RWPE1 (cell line): ENCODE data around the gene SPATA13.

Experiments
- CTCF ChIA-PET: fragments of 350-600 bp; sonication (Branson Sonifier 250); formaldehyde crosslinking; extraction: SDS; loops from one replicate; lab custom pipeline; 2021; lab: Yijun Ruan, JAX
- POLR2A ChIA-PET: fragments of 400-600 bp; formaldehyde crosslinking; extraction: SDS; loops from one replicate; lab custom pipeline; 2020; ENCODE audit warnings: antibody characterized with exemption; ENCODE audit not compliant: low non-redundant PET; lab: Yijun Ruan, JAX
- DNase-seq: peaks from one replicate; pipeline ENCODE4 v3.0.0; 2012; ENCODE audit warnings: low spot score
- H3K27ac ChIP-seq: fragments of 450-650 bp; 2 replicates; pipeline ENCODE4 v1.5.1; 2017
- TF ChIP-seq, protein P1 (sequence below): fragments of 450-650 bp; conservative IDR thresholded peaks from 2 replicates; pipeline ENCODE4 v1.5.1; 2017; ENCODE audit warnings: low read depth, mild to moderate bottlenecking

The SPATA13 gene

DNA sequence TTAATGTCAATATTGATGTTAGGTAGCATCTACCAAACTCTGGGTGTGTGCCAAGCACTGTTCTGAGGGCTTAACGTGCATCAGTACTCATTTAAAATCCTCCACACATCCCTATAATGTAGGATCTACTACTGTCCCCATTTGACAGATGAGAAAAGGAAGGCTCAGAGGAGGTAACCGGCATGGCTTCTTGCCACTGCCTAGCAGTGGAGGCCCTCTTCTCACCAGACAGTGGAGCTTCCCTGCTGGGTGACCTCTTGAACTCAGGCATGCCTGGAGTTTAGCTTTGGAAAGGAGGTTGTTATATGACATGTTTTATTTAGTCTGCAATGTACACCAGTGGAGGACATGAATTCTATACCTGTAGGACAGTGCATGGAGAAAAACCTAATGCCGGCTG lies 2.1 kb downstream of the SPATA13 start:
- CTCF ChIA-PET = no interaction called here
- TF ChIP-seq, protein P1, sequence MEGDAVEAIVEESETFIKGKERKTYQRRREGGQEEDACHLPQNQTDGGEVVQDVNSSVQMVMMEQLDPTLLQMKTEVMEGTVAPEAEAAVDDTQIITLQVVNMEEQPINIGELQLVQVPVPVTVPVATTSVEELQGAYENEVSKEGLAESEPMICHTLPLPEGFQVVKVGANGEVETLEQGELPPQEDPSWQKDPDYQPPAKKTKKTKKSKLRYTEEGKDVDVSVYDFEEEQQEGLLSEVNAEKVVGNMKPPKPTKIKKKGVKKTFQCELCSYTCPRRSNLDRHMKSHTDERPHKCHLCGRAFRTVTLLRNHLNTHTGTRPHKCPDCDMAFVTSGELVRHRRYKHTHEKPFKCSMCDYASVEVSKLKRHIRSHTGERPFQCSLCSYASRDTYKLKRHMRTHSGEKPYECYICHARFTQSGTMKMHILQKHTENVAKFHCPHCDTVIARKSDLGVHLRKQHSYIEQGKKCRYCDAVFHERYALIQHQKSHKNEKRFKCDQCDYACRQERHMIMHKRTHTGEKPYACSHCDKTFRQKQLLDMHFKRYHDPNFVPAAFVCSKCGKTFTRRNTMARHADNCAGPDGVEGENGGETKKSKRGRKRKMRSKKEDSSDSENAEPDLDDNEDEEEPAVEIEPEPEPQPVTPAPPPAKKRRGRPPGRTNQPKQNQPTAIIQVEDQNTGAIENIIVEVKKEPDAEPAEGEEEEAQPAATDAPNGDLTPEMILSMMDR = no peak
- POLR2A ChIA-PET = no interaction called here
- no peak for DNase-seq
- H3K27ac ChIP-seq = no peak overlapping the region

DNA sequence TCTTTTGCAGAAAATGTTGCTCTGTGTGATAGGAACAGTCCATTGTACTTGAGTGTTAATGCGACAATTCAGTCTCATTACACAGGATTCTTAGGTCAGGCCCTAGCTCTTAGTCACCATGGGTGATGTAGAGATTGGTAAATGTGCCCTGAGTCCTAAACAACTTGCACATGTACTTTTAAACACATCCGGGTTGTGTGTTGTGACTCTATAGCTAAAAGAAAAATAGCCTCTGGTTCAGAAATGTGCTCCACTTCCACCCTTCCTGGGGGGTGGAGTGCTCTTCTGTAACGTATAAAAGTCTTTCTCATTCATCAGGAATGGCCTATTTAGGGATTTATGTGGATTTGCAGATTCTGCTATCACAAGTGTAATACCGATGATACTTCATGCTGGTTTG lies 5.2 kb downstream of the SPATA13 start:
- TF ChIP-seq, protein P1 = no peak
- H3K27ac ChIP-seq = no peak overlapping the region
- ChIA-PET POLR2A (no interaction called here), CTCF (interaction anchor here (0.7 kb wide), 1 partner anchor 39 kb away, joined by 3 read pairs; no protein-coding TSS in a partner anchor)
- DNase-seq = no peak

DNA sequence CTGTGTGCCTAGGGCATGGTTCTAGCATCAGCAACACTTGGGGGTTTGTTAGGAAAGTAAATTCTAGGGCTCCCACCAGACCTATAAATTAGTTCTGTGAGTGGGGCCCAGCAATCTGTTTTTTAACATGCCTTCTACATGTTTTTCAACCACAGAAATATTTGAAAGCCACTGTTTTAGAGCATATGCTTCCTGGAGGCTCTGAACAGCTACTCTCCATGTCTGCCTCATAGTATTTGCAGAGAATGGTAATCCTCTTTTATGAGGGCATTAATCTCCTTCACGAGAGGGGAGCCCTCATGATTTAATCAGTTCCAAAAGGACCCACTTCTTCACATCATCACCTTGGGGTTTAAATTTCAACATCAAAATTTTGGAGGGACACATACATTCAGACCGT lies 6.0 kb downstream of the SPATA13 start:
- TF ChIP-seq, protein P1 = no peak
- DNase-seq = no peak
- ChIA-PET CTCF (interaction anchor here (0.7 kb wide), 2 partner anchors 37 to 40 kb away, joined by 3 read pairs; no protein-coding TSS in a partner anchor), POLR2A (no interaction called here)
- H3K27ac ChIP-seq = no peak overlapping the region

DNA sequence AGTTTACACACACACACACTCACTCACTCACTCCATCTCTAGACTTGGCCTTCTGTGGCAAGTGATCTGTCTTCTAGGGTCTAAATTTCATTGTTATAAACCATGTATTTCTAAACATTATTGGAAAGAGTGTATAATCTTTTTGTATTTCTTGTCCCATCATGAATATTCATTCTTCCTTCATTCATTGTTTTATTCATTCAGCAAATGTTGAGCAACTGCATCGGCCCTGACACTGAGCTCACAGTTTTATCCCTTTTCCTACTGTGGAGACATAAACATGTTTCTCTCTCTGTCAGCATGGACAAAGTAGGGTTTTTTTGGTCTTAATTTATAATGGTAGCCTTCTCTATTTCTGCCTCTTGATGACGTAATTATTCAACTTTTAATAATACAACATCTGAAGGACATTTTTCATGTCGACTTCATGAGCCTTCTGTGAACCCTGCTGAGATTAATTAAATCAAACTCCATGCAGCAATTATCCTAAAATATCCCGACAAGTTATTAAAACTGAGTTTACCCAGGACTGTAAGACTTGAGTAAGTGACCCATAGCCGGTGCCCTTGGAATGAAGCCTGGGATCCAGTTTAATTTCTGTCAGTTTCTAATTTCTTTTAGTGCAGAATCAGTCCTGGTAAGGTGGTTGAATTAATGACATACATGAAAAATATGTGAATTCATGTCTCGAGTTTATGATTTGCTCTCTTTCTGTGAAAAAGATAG lies 7.3 kb downstream of the SPATA13 start:
- DNase-seq = no peak
- no peak overlapping the region for H3K27ac ChIP-seq
- TF ChIP-seq, protein P1 = no peak
- ChIA-PET POLR2A (no interaction called here), CTCF (no interaction called here)

DNA sequence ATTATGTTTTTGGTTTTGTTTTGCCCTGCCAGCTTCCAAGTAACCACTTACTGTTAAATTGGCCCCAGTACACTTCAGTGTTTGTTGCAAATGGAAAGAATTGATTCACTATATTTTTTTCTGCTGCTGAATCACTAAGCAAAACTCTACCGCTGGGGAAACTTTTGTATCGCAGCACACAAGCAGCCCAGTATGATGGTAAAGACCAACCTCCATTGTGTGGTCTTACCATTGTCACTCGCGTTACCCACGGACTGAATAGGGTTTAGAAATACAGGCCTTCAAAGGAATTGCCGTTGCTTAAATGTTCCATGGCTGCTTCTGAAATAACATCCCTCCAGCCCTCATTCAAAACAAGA lies 7.9 kb downstream of the SPATA13 start:
- POLR2A ChIA-PET = no interaction called here
- TF ChIP-seq, protein P1 = no peak
- no peak for DNase-seq

DNA sequence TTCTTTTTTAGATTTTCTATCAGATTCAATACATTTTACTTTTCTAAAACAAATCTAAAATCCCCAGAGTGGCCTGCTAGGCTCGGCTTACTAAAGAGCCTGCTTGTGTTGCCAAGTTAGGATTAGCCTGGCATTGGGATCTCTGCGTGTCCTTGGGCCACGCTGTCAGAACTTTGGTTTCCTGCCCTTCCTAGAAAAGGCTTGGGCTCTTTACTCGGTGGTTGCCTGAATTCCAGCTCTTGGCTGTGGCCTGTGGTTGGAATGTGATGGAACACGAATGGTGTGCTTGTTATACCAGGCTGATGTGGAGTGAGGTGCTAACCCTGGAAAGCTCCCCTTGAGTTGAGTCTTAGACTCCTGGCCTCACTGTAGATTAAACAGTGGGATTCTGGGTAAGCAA lies 8.5 kb downstream of the SPATA13 start:
- TF ChIP-seq, protein P1 = no peak
- POLR2A ChIA-PET = no interaction called here
- CTCF ChIA-PET = interaction anchor here (0.7 kb wide), 1 partner anchor 220 kb away, joined by 5 read pairs; no protein-coding TSS in a partner anchor
- no peak for DNase-seq
- no peak overlapping the region for H3K27ac ChIP-seq

More for the DNA sequence above, 7.9 kb downstream of the SPATA13 start:
- CTCF ChIA-PET = no interaction called here
- no peak overlapping the region for H3K27ac ChIP-seq
